Adrenal gland (tissue), 12 donors: Measurements from ENCODE around the gene RRP15. TPM values are rescaled to one million over a fixed set of nuclear protein-coding genes. Genes with fewer than 3 reads are reported as not detected.

ENCODE experiments used
- DNase-seq, 7 donors: peaks; one replicate each; pipeline ENCODE4 v3.0.0-alpha.2; 2019 to 2020
- H3K27ac ChIP-seq, 5 donors: fragments of 200-600 bp; sonication (generic) in 4 of 5; 1 replicate in 3 of 5; 2 replicates in 2 of 5; pipeline versions ENCODE4 v1.5.1 to v1.8.0; 2016 to 2020; ENCODE audit warnings: mild to moderate bottlenecking in 1 of 5
- H3K27me3 ChIP-seq: fragments of 200-600 bp; 2 replicates; pipeline ENCODE4 v1.8.0; 2021
- H3K36me3 ChIP-seq, 2 donors: fragments of 200-600 bp; replicated peaks in 1 of 2; 1 replicate in 1 of 2; 2 replicates in 1 of 2; pipeline versions ENCODE4 v1.5.1 to v1.8.0; 2018 to 2022
- H3K4me1 ChIP-seq, 2 donors: fragments of 200-600 bp; replicated peaks in 1 of 2; 1 replicate in 1 of 2; 2 replicates in 1 of 2; pipeline versions ENCODE4 v1.5.1 to v1.8.0; 2018 to 2021
- H3K4me3 ChIP-seq, 4 donors: fragments of 200-600 bp; sonication (generic) in 3 of 4; one replicate each; pipeline ENCODE4 v1.5.1; 2016 to 2018
- H3K9me3 ChIP-seq, 3 donors: fragments of 200-600 bp; sonication (generic) in 1 of 3; replicated peaks in 1 of 3; 1 replicate in 2 of 3; 2 replicates in 1 of 3; pipeline versions ENCODE4 v1.5.1 to v1.8.0; 2016 to 2021
- CTCF ChIP-seq, 6 experiments: fragments of 450-650 bp in 4 of 6; fragments of 200-600 bp in 2 of 6; sonication (generic) in 1 of 6; IDR thresholded peaks; 1 replicate in 5 of 6; 2 replicates in 1 of 6; pipeline versions ENCODE4 v1.5.1 to v1.8.0; 2016 to 2021; ENCODE audit warnings: antibody characterized with exemption in 6 of 6, mild to moderate bottlenecking in 2 of 6, moderate library complexity in 1 of 6
- POLR2A ChIP-seq, 2 donors: fragments of 450-650 bp; IDR thresholded peaks; one replicate each; pipeline ENCODE4 v1.6.1; 2017; ENCODE audit warnings: antibody characterized with exemption in 2 of 2, mild to moderate bottlenecking in 2 of 2, moderate library complexity in 1 of 2
- WGBS, 4 donors: extraction: QIAGEN DNeasy Blood & Tissue Kit in 2 of 4; methylation state at CpG; one replicate each; pipeline versions ENCODE4 v1.1.5 to v1.1.7; 2013 to 2017; 5-methylcytosine and 5-hydroxymethylcytosine counted together
- intact Hi-C, 2 donors: fragments of 100-400 bp; cut with DNase I; formaldehyde crosslinking; loops; one replicate each; pipeline versions ENCODE4 v1.14.1 to v1.15.0; 2022 to 2023
- polyA plus RNA-seq, 3 donors: library from polyadenylated mRNA; stranded (reverse); fragments of 200-250 nt in 2 of 3; fragments of 350-450 nt in 1 of 3; fragmentation: Illumina TruSeq in 1 of 3; extraction: RNeasy Lipid Tissue Mini Kit (QIAGEN cat#74804) in 1 of 3; gene quantifications; one replicate each; pipeline ENCODE4 v1.2.3, GENCODE V29; 2013 to 2014
- total RNA-seq, 9 donors: library from RNA; depleted of rRNA in 4 of 9; stranded (reverse); fragments of >200 nt in 4 of 9; fragments of 120-200 nt in 1 of 9; fragmentation: NEBNext Ultra II Directional in 1 of 9; extraction: Animal tissue kit (Norgen Biotek cat#: 25700) in 1 of 9; gene quantifications; one replicate each; pipeline versions ENCODE4 v1.1.0 to v1.2.4, GENCODE V29; 2013 to 2023
- donor health status: healthy with polysubstance abuse.
- donor health status: Bipolar disorder and iron deficiency.
- donor health status: DM: yes; HTN: yes; CAD: no.
- donor health status: DM: no; HTN: no; CAD: no.
- donor health status: DM: no; HTN: no; CAD: no.
- donor health status: DM: yes; HTN: yes; CAD: no.

RRP15 gene
- total and polyA plus RNA-seq, 12 donors = 1.3 to 24.0 (median 11.1) TPM

DNA sequence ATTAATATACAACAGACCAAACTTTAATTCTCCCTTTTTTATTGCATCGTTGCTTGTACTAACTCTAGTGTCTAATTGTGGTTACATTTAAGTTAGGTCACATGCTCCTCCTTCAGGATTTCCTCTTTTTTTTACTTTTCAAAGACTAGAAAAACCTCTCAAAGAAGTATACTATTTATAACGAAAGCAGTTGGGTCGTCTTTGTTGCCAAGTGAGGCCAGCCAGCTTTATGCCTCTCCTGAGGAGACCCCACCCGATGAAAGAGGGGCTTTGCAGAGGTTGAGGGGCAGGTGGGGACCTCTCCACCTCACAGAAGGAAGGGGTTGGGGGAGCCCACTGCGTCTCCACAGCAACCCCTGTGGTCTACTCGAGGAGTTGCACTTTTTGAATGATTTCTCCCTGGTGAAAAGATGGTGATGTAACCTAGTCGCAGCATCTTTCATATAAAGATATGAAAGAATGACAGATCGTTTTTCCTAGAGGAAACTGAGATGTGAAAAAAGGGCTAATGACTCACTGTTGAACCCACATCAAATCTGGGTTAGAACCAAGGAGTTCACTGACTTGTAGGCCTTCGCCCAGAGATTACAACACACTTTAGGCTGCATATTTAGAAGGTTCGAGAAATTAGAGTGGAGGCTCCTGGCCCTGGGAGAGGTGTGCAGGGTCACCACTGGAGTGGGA lies 66.4 kb downstream of the RRP15 start:
- Histone ChIP-seq H3K4me3 (peak overlapping the region in 1 of 4 donors; percentile 49), H3K36me3 (no peaks in the 10 kb centered on the region), H3K27ac (peak overlapping the region in 4 of 5 donors; percentile 4 to 78 (median 67)), H3K4me1 (peaks cover 0 to 37% of the 10 kb centered on the region in 2 donors), H3K27me3 (no peaks in the 10 kb centered on the region), H3K9me3 (no peaks in the 10 kb centered on the region)
- DNase-seq = peak in 4 of 7 donors; percentile 18 to 35 (median 23)
- TF ChIP-seq POLR2A (IDR thresholded peaks at IDR 0.05) (no peak), CTCF (IDR thresholded peaks at IDR 0.05) (peak in 5 of 6 experiments; percentile 17 to 52 (median 35))
- intact Hi-C loops = no loop called here
- 37 to 49% (median 43%) methylated on average over 10 of the region's 10 CpGs for WGBS, 4 donors

GRCh38 chr1:218352075-218352438 lies 67.0 kb downstream of the RRP15 start:
- no peaks in the 10 kb centered on the region for H3K36me3 ChIP-seq
- intact Hi-C loops = no loop called here
- H3K4me3 ChIP-seq = no peak overlapping the region
- H3K27ac ChIP-seq = peak overlapping the region in 2 of 5 donors; percentile 68 to 75
- 79 to 89% (median 85%) methylated on average over 4 to 8 of the region's 8 CpGs for WGBS, 4 donors
- H3K4me1 ChIP-seq = peaks cover 0 to 39% of the 10 kb centered on the region in 2 donors
- no peak for TF ChIP-seq POLR2A (IDR thresholded peaks at IDR 0.05)
- TF ChIP-seq CTCF (IDR thresholded peaks at IDR 0.05) = no peak
- no peaks in the 10 kb centered on the region for H3K27me3 ChIP-seq
- DNase-seq = no peak
- H3K9me3 ChIP-seq = no peaks in the 10 kb centered on the region

GRCh38 chr1:218353656-218354055 lies 68.6 kb downstream of the RRP15 start:
- Histone ChIP-seq H3K4me3 (no peak overlapping the region), H3K27ac (no peak overlapping the region), H3K4me1 (peaks cover 0 to 26% of the 10 kb centered on the region in 2 donors), H3K36me3 (no peaks in the 10 kb centered on the region), H3K27me3 (no peaks in the 10 kb centered on the region), H3K9me3 (no peaks in the 10 kb centered on the region)
- TF ChIP-seq POLR2A (IDR thresholded peaks at IDR 0.05) = no peak
- no peak for TF ChIP-seq CTCF (IDR thresholded peaks at IDR 0.05)
- WGBS, 4 donors = 89 to 98% (median 95%) methylated on average over 4 of the region's 4 CpGs
- intact Hi-C loops = no loop called here
- no peak for DNase-seq

GRCh38 chr1:218355278-218355677 lies 70.2 kb downstream of the RRP15 start:
- Histone ChIP-seq H3K4me1 (peaks cover 0 to 17% of the 10 kb centered on the region in 2 donors), H3K4me3 (no peak overlapping the region), H3K9me3 (no peaks in the 10 kb centered on the region), H3K36me3 (no peaks in the 10 kb centered on the region), H3K27me3 (no peaks in the 10 kb centered on the region), H3K27ac (no peak overlapping the region)
- DNase-seq = no peak
- no peak for TF ChIP-seq CTCF (IDR thresholded peaks at IDR 0.05)
- TF ChIP-seq POLR2A (IDR thresholded peaks at IDR 0.05) = no peak
- 75 to 91% (median 84%) methylated on average over 4 of the region's 4 CpGs for WGBS, 4 donors
- intact Hi-C loops = no loop called here
